Measurements from ENCODE around the gene AK8.

GRCh38 chr9:132864277-132864676, 13.8 kb downstream of the AK8 start:
- TF ChIP-seq CTCF (IDR thresholded peaks at IDR 0.05) (no peak), POLR2A (IDR thresholded peaks at IDR 0.05) (no peak), POLR2AphosphoS5 (IDR thresholded peaks at IDR 0.05; ENCODE audit: insufficient read depth in 1 of 2, low read depth in 1 of 2) (no peak)

All from vagina (tissue), 2 donors.